Testis (tissue), 2 donors: ENCODE measurements around the gene SLIT3.

Experiments
- POLR2A ChIP-seq: fragments of 450-650 bp; IDR thresholded peaks from one replicate; pipeline ENCODE4 v1.6.1; 2017; ENCODE audit warnings: antibody characterized with exemption, mild to moderate bottlenecking, moderate library complexity
- TF ChIP-seq, protein P1 (sequence below), 3 experiments: fragments of 450-650 bp in 2 of 3; fragments of 200-600 bp in 1 of 3; sonication (generic) in 1 of 3; IDR thresholded peaks; one replicate each; pipeline ENCODE4 v1.5.1; 2016 to 2019; ENCODE audit warnings: antibody characterized with exemption in 3 of 3, mild to moderate bottlenecking in 2 of 3, moderate library complexity in 1 of 3

DNA sequence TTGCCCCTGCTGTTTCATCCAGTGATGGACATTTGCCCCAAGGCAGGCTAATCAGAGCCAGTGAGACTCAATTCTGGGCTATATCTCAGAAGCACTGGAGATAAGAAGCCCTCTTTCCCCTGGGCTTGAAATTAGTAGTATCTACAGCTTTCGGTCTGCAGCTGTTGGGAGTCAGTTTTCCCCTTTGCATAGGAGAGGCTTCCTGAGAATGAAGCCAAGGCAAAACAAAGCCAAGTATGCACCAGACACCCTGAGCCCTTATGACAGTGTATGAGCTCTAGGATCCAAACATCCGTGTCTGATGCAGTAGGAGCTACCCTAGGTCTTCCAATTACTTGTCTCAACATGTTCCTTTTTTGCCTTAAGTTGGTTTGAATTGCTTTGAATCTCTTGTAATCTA, 642.5 kb downstream of the SLIT3 start:
- TF ChIP-seq, protein P1, sequence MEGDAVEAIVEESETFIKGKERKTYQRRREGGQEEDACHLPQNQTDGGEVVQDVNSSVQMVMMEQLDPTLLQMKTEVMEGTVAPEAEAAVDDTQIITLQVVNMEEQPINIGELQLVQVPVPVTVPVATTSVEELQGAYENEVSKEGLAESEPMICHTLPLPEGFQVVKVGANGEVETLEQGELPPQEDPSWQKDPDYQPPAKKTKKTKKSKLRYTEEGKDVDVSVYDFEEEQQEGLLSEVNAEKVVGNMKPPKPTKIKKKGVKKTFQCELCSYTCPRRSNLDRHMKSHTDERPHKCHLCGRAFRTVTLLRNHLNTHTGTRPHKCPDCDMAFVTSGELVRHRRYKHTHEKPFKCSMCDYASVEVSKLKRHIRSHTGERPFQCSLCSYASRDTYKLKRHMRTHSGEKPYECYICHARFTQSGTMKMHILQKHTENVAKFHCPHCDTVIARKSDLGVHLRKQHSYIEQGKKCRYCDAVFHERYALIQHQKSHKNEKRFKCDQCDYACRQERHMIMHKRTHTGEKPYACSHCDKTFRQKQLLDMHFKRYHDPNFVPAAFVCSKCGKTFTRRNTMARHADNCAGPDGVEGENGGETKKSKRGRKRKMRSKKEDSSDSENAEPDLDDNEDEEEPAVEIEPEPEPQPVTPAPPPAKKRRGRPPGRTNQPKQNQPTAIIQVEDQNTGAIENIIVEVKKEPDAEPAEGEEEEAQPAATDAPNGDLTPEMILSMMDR (IDR thresholded peaks at IDR 0.05), result no peak
- no peak for TF ChIP-seq POLR2A
